PFSK-1 (cell line): ENCODE measurements around the gene MYOF.

Experiments
- FOXP2 ChIP-seq: optimal IDR thresholded peaks from 2 replicates; pipeline ENCODE3; 2011; ENCODE audit warnings: borderline replicate concordance, control low read depth, inconsistent platforms; ENCODE audit not compliant: insufficient read depth; ENCODE audit errors: extremely low read length, extremely low read depth
- POLR2AphosphoS5 ChIP-seq: IDR thresholded peaks from 2 replicates; pipeline ENCODE4 v1.6.1; 2012; ENCODE audit warnings: low read depth, mild to moderate bottlenecking, control low read depth, low read length, moderate library complexity
- SIN3A ChIP-seq: IDR thresholded peaks from 2 replicates; pipeline ENCODE4 v1.6.1; 2012; ENCODE audit warnings: mild to moderate bottlenecking, low read length, moderate library complexity, borderline replicate concordance; ENCODE audit not compliant: insufficient read depth
- TAF1 ChIP-seq: IDR thresholded peaks from 2 replicates; pipeline ENCODE4 v1.6.1; 2012; ENCODE audit warnings: low read length, control low read depth, borderline replicate concordance; ENCODE audit not compliant: insufficient read depth
- TF ChIP-seq, protein P1 (sequence below), 2 experiments: IDR thresholded peaks; 2 replicates each; pipeline versions ENCODE4 v1.6.1 to v1.8.0; 2011 to 2012; ENCODE audit warnings: low read depth in 2 of 2, low read length in 2 of 2, control low read depth in 1 of 2, inconsistent platforms in 1 of 2, mild to moderate bottlenecking in 1 of 2, moderate library complexity in 1 of 2; ENCODE audit not compliant: insufficient read depth in 1 of 2

DNA sequence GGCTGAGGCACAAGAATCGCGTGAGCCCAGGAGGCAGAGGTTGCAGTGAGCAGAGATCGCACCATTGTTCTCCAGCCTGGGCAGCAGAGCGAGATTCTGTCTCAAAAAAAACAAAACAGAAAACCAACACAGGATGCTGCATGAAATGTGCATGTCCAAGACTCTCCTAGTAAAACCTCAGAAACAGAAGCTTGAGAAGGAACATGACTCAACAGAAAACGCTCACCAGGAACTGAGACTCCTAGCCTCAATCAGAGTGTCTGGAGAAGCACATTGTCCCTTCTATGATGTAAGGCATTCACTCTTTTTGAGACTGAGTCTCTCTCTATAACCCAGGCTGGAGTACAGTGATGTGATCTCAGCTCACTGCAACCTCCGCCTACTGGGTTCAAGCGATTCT, 168.3 kb downstream of the MYOF start:
- TF ChIP-seq, protein P1, sequence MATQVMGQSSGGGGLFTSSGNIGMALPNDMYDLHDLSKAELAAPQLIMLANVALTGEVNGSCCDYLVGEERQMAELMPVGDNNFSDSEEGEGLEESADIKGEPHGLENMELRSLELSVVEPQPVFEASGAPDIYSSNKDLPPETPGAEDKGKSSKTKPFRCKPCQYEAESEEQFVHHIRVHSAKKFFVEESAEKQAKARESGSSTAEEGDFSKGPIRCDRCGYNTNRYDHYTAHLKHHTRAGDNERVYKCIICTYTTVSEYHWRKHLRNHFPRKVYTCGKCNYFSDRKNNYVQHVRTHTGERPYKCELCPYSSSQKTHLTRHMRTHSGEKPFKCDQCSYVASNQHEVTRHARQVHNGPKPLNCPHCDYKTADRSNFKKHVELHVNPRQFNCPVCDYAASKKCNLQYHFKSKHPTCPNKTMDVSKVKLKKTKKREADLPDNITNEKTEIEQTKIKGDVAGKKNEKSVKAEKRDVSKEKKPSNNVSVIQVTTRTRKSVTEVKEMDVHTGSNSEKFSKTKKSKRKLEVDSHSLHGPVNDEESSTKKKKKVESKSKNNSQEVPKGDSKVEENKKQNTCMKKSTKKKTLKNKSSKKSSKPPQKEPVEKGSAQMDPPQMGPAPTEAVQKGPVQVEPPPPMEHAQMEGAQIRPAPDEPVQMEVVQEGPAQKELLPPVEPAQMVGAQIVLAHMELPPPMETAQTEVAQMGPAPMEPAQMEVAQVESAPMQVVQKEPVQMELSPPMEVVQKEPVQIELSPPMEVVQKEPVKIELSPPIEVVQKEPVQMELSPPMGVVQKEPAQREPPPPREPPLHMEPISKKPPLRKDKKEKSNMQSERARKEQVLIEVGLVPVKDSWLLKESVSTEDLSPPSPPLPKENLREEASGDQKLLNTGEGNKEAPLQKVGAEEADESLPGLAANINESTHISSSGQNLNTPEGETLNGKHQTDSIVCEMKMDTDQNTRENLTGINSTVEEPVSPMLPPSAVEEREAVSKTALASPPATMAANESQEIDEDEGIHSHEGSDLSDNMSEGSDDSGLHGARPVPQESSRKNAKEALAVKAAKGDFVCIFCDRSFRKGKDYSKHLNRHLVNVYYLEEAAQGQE (IDR thresholded peaks at IDR 0.05; ENCODE audit: insufficient read depth in 1 of 2, low read depth in 2 of 2, low read length in 2 of 2), result no peak
- no peak for TF ChIP-seq POLR2AphosphoS5
- TF ChIP-seq TAF1, result no peak
- no peak for TF ChIP-seq SIN3A
- TF ChIP-seq FOXP2, result no peak
